GM06990 (cell line): ENCODE data around the gene ZDHHC19.

ENCODE experiments used
- DNase-seq: peaks from one replicate; pipeline ENCODE4 v3.0.0-alpha.2; 2011; ENCODE audit not compliant: insufficient read length; ENCODE audit errors: extremely low read depth
- H3K27me3 ChIP-seq: replicated peaks from 2 replicates; pipeline ENCODE4 v1.6.0; 2011; ENCODE audit warnings: low read length; ENCODE audit not compliant: control insufficient read depth, insufficient read depth
- H3K36me3 ChIP-seq: 2 replicates; pipeline ENCODE4 v1.5.1; 2011; ENCODE audit warnings: low read length; ENCODE audit not compliant: control insufficient read depth, insufficient read depth
- H3K4me3 ChIP-seq: replicated peaks from 2 replicates; pipeline ENCODE4 v1.5.1; 2011; ENCODE audit warnings: low read depth, mild to moderate bottlenecking, control low read depth, low read length
- TF ChIP-seq, protein P1 (sequence below): IDR thresholded peaks from 2 replicates; pipeline ENCODE4 v1.5.1; 2011; ENCODE audit warnings: low read length, control low read depth, mild to moderate bottlenecking, inconsistent platforms; ENCODE audit not compliant: insufficient read depth, poor library complexity, severe bottlenecking

Gene ZDHHC19

DNA sequence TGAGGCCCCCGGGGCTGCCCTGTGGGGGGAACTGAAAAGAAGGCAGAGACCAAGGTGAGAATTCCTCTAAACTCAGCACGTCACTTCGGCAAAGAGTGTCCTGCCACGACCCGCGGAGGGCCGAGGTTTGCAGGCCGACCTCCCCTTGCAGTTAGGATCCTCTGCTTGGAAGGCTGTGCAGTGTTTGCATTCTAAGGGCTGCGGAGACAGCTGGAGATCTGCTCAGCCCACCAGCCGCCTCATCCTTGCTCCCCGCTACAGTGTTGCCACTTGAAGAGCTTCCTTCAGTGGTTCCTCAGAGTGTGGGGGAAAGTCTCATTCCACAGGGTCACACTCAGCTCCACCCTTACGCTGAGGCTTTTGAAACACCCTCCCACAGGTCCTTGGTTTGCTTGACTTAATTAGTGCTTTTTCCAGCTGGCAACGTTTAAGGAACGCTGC is 15.9 kb upstream of the ZDHHC19 start:
- TF ChIP-seq, protein P1, sequence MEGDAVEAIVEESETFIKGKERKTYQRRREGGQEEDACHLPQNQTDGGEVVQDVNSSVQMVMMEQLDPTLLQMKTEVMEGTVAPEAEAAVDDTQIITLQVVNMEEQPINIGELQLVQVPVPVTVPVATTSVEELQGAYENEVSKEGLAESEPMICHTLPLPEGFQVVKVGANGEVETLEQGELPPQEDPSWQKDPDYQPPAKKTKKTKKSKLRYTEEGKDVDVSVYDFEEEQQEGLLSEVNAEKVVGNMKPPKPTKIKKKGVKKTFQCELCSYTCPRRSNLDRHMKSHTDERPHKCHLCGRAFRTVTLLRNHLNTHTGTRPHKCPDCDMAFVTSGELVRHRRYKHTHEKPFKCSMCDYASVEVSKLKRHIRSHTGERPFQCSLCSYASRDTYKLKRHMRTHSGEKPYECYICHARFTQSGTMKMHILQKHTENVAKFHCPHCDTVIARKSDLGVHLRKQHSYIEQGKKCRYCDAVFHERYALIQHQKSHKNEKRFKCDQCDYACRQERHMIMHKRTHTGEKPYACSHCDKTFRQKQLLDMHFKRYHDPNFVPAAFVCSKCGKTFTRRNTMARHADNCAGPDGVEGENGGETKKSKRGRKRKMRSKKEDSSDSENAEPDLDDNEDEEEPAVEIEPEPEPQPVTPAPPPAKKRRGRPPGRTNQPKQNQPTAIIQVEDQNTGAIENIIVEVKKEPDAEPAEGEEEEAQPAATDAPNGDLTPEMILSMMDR: no peak
- Histone ChIP-seq H3K4me3 (no peak overlapping the region), H3K36me3 (no peaks in the 10 kb centered on the region), H3K27me3 (no peaks in the 10 kb centered on the region)
- DNase-seq: no peak

DNA sequence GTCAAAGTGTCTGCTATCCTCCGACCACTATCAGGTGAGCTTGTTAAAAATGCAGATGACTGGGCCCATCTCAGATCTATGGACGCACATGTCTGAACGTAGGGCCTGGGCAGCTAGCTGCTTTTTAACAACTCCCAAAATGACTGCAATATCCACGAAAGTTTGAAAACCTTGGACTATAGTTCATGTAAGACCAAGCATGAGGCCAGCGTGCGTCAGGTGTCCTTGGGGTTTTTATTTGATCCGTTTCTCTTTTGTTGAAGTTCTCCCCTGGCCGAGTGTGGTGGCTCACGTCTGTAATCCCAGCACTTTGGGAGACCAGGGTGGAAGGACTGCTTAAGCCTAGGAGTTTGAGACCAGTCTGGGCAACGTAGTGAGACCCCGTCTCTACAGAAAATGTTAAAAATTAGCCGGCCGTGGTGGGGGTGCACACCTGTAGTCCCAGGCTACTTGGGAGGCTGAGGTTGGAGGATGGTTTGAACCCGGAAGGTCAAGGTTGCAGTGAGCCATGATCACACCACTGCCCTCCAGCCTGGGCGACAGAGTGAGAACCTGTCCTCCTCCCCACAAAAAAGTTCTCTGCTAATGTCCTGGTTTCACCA is 14.7 kb upstream of the ZDHHC19 start:
- TF ChIP-seq, protein P1: no peak
- no peak overlapping the region for H3K4me3 ChIP-seq
- no peak for DNase-seq
- no peaks in the 10 kb centered on the region for H3K36me3 ChIP-seq
- H3K27me3 ChIP-seq: no peaks in the 10 kb centered on the region

DNA sequence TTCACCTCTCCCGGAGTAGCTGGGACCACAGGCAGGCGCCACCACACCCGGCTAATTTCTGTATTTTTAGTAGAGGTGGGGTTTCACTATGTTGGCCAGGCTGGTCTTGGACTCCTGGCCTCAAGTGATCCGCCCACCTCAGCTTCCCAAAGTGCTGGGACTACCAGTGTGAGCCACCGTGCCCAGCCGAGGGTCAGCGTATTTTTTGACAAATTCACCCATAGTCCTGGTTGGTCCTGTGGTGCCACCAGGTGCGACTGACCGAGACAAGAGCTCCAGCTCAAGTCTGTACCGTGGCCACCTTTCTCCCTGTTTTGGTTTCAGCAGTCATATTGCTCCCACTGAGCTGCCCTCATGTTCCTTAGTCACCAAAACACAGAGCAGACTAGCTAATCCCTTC is 13.9 kb upstream of the ZDHHC19 start:
- Histone ChIP-seq H3K36me3 (no peaks in the 10 kb centered on the region), H3K4me3 (no peak overlapping the region), H3K27me3 (no peaks in the 10 kb centered on the region)
- DNase-seq: no peak
- TF ChIP-seq, protein P1: no peak

DNA sequence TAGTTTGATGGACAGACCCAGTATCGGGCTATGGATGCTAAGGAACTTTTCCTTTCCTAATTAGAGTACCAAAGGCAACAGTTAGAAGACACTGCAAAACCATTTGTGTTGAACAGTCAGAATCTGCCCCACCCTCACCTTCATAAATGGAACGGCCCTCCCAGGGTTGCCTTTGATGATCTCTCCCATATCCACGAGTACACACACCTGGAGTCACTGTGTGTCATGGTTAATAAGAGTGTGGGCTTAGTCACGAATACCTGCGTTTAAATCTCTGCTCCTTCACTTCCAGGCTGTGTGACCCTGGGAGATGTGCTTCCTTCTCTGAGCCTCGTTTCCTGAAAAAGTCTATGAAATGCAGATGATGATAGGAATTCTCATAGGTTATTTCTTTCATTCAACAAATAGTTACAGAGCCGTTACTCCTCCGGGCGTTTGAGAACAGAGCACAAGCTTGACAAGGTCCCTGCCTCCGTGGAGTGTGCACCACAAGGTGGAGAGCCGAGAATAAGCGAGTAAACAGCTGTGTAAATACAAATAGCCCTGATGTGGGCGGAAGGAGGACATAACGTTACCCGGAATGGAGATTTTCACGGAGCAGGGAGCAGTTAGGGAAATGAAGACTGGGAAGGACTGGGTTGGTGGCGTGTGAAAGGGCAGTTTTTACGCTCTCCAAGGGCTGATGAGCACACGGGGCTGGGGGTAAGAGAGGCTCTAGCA is 11.8 kb upstream of the ZDHHC19 start:
- TF ChIP-seq, protein P1: no peak
- no peak for DNase-seq
- Histone ChIP-seq H3K36me3 (no peaks in the 10 kb centered on the region), H3K4me3 (no peak overlapping the region), H3K27me3 (no peaks in the 10 kb centered on the region)

DNA sequence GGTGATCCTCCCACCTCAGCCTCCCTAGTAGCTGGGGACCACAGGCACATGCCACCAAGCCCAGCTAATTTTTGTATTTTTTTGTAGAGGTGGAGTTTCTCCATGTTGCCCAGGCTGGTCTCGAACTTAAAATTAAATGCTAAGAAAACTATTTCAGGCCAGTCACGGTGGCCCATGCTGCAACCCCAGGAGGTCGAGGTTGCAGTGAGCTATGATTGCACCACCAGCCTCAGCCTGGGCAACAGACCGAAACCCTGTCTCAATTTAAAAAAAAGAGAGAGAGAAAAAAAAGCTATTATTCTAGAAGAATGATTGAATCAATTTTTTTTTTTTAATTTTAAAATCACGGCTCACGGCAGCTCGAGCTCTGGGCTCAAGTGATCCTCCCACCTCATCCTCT is 9.8 kb upstream of the ZDHHC19 start:
- no peak for DNase-seq
- TF ChIP-seq, protein P1: no peak
- Histone ChIP-seq H3K4me3 (no peak overlapping the region), H3K27me3 (no peaks in the 10 kb centered on the region), H3K36me3 (no peaks in the 10 kb centered on the region)
